SK-N-SH treated with all-trans-retinoic acid at 6 μM for 48 hours (cell line): ENCODE measurements around the gene TUBA4A.

Source experiments
- GLIS3 ChIP-seq: fragments of 250-450 bp; sonication (Bioruptor Pico); IDR thresholded peaks from 2 replicates; pipeline ENCODE4 v1.5.0; 2020; ENCODE audit warnings: mild to moderate bottlenecking, moderate library complexity
- ZC3H10 ChIP-seq: fragments of 250-450 bp; sonication (Bioruptor Pico); IDR thresholded peaks from 2 replicates; pipeline ENCODE4 v1.5.1; 2021; ENCODE audit warnings: mild to moderate bottlenecking, moderate library complexity
- TF ChIP-seq, protein P1 (sequence below): fragments of 250-450 bp; sonication (Bioruptor Pico); IDR thresholded peaks from 2 replicates; pipeline ENCODE4 v1.5.1; 2021; ENCODE audit warnings: mild to moderate bottlenecking, moderate library complexity
- TF ChIP-seq, protein P2 (sequence below): fragments of 250-450 bp; sonication (Bioruptor Pico); IDR thresholded peaks from 2 replicates; pipeline ENCODE4 v1.5.1; 2020; ENCODE audit warnings: low read depth, mild to moderate bottlenecking, moderate library complexity
- TF ChIP-seq, protein P3 (sequence below): fragments of 250-450 bp; sonication (Bioruptor Pico); IDR thresholded peaks from 2 replicates; pipeline ENCODE4 v1.8.0; 2020; ENCODE audit warnings: mild to moderate bottlenecking, moderate library complexity, borderline replicate concordance

DNA sequence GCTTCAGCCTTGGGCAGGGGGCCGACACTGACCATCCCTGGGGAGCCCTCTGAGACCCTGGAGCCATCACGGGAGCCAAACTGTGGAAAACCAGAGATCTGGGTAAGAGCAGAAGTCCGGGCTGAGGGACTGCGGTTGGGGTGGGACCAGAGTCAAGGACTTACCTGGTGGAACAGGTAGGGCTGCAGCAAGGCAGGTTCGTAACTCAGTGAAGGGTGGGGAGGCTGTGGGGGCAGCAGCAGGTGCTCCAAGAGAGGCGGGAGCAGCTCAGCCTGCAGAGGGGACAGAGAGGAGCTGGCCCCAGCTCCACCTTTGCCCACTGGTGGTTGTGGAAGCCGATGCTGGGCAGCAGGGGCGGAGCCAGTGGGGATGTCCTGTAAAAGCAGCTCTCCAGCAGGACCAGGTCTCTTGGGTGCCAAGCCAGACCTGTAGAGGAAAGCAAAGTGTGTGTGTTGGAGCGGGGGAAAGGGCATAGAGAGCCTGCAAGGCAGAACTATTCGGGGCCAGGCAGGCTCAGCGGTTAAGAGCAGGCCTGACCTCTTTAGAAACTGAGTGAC, 48.8 kb upstream of the TUBA4A start:
- TF ChIP-seq, protein P1, sequence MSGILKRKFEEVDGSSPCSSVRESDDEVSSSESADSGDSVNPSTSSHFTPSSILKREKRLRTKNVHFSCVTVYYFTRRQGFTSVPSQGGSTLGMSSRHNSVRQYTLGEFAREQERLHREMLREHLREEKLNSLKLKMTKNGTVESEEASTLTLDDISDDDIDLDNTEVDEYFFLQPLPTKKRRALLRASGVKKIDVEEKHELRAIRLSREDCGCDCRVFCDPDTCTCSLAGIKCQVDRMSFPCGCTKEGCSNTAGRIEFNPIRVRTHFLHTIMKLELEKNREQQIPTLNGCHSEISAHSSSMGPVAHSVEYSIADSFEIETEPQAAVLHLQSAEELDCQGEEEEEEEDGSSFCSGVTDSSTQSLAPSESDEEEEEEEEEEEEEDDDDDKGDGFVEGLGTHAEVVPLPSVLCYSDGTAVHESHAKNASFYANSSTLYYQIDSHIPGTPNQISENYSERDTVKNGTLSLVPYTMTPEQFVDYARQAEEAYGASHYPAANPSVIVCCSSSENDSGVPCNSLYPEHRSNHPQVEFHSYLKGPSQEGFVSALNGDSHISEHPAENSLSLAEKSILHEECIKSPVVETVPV (CRISPR knock-in tag), result no peak
- TF ChIP-seq, protein P2, sequence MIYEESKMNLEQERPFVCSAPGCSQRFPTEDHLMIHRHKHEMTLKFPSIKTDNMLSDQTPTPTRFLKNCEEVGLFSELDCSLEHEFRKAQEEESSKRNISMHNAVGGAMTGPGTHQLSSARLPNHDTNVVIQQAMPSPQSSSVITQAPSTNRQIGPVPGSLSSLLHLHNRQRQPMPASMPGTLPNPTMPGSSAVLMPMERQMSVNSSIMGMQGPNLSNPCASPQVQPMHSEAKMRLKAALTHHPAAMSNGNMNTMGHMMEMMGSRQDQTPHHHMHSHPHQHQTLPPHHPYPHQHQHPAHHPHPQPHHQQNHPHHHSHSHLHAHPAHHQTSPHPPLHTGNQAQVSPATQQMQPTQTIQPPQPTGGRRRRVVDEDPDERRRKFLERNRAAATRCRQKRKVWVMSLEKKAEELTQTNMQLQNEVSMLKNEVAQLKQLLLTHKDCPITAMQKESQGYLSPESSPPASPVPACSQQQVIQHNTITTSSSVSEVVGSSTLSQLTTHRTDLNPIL (CRISPR knock-in tag), result no peak
- TF ChIP-seq ZC3H10 (CRISPR knock-in tag) (no peak), GLIS3 (CRISPR knock-in tag) (no peak)
- TF ChIP-seq, protein P3, sequence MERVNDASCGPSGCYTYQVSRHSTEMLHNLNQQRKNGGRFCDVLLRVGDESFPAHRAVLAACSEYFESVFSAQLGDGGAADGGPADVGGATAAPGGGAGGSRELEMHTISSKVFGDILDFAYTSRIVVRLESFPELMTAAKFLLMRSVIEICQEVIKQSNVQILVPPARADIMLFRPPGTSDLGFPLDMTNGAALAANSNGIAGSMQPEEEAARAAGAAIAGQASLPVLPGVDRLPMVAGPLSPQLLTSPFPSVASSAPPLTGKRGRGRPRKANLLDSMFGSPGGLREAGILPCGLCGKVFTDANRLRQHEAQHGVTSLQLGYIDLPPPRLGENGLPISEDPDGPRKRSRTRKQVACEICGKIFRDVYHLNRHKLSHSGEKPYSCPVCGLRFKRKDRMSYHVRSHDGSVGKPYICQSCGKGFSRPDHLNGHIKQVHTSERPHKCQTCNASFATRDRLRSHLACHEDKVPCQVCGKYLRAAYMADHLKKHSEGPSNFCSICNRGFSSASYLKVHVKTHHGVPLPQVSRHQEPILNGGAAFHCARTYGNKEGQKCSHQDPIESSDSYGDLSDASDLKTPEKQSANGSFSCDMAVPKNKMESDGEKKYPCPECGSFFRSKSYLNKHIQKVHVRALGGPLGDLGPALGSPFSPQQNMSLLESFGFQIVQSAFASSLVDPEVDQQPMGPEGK (CRISPR knock-in tag), result no peak
